ENCODE measurements around the gene CSGALNACT2.

The CSGALNACT2 gene

GRCh38 chr10:43188702-43189101, 50.5 kb downstream of the CSGALNACT2 start:
- ChIA-PET CTCF (interaction anchor here (1.6 kb wide), 2 partner anchors 10 to 13 kb away, joined by 5 to 6 read pairs; no protein-coding TSS in a partner anchor), POLR2A (no interaction called here)
- Histone ChIP-seq H3K36me3 (ENCODE audit: control insufficient read depth in 4 of 4, insufficient read depth in 4 of 4, low read length in 3 of 4) (peaks cover 3 to 29% (median 13%) of the 10 kb centered on the region in 4 experiments), H3K4me1 (ENCODE audit: control extremely low read depth in 1 of 4, control insufficient read depth in 4 of 4, insufficient read depth in 4 of 4, low read length in 3 of 4) (no peaks in the 10 kb centered on the region), H3K9me3 (ENCODE audit: control extremely low read depth in 1 of 5, control insufficient read depth in 4 of 5, insufficient read depth in 2 of 5, low read depth in 1 of 5, low read length in 4 of 5) (peaks cover 0 to 2% (median 0%) of the 10 kb centered on the region in 5 experiments), H3K27me3 (replicated peaks in 2 of 5; ENCODE audit: control insufficient read depth in 4 of 5, insufficient read depth in 5 of 5, low read length in 4 of 5) (no peaks in the 10 kb centered on the region), H3K4me3 (ENCODE audit: control insufficient read depth in 1 of 7, extremely low read depth in 1 of 7, insufficient read depth in 4 of 7, low read depth in 2 of 7, low read length in 6 of 7) (no peak overlapping the region), H3K27ac (ENCODE audit: insufficient read depth in 1 of 2, low read depth in 1 of 2, low read length in 2 of 2, poor library complexity in 1 of 2, severe bottlenecking in 2 of 2) (no peak overlapping the region)
- no peak for DNase-seq
- WGBS (ENCODE audit: insufficient coverage): no CpG with 5 or more reads among the region's 1 CpG

GRCh38 chr10:43190289-43190688, 52.0 kb downstream of the CSGALNACT2 start:
- POLR2A ChIA-PET: no interaction called here
- Histone ChIP-seq H3K4me1 (ENCODE audit: control extremely low read depth in 1 of 4, control insufficient read depth in 4 of 4, insufficient read depth in 4 of 4, low read length in 3 of 4) (no peaks in the 10 kb centered on the region), H3K27me3 (replicated peaks in 2 of 5; ENCODE audit: control insufficient read depth in 4 of 5, insufficient read depth in 5 of 5, low read length in 4 of 5) (no peaks in the 10 kb centered on the region), H3K36me3 (ENCODE audit: control insufficient read depth in 4 of 4, insufficient read depth in 4 of 4, low read length in 3 of 4) (peaks cover 3 to 20% (median 12%) of the 10 kb centered on the region in 4 experiments), H3K9me3 (ENCODE audit: control extremely low read depth in 1 of 5, control insufficient read depth in 4 of 5, insufficient read depth in 2 of 5, low read depth in 1 of 5, low read length in 4 of 5) (peaks cover 0 to 2% (median 0%) of the 10 kb centered on the region in 5 experiments), H3K27ac (ENCODE audit: insufficient read depth in 1 of 2, low read depth in 1 of 2, low read length in 2 of 2, poor library complexity in 1 of 2, severe bottlenecking in 2 of 2) (no peak overlapping the region), H3K4me3 (ENCODE audit: control insufficient read depth in 1 of 7, extremely low read depth in 1 of 7, insufficient read depth in 4 of 7, low read depth in 2 of 7, low read length in 6 of 7) (no peak overlapping the region)
- DNase-seq: no peak
- CTCF ChIA-PET: interaction anchor here (1.6 kb wide), 1 partner anchor 11 kb away, joined by 6 read pairs; no protein-coding TSS in a partner anchor

GRCh38 chr10:43190775-43191174, 52.5 kb downstream of the CSGALNACT2 start:
- Histone ChIP-seq H3K36me3 (ENCODE audit: control insufficient read depth in 4 of 4, insufficient read depth in 4 of 4, low read length in 3 of 4) (peaks cover 3 to 19% (median 12%) of the 10 kb centered on the region in 4 experiments), H3K27ac (ENCODE audit: insufficient read depth in 1 of 2, low read depth in 1 of 2, low read length in 2 of 2, poor library complexity in 1 of 2, severe bottlenecking in 2 of 2) (no peak overlapping the region), H3K4me1 (ENCODE audit: control extremely low read depth in 1 of 4, control insufficient read depth in 4 of 4, insufficient read depth in 4 of 4, low read length in 3 of 4) (no peaks in the 10 kb centered on the region), H3K27me3 (replicated peaks in 2 of 5; ENCODE audit: control insufficient read depth in 4 of 5, insufficient read depth in 5 of 5, low read length in 4 of 5) (no peaks in the 10 kb centered on the region), H3K4me3 (ENCODE audit: control insufficient read depth in 1 of 7, extremely low read depth in 1 of 7, insufficient read depth in 4 of 7, low read depth in 2 of 7, low read length in 6 of 7) (no peak overlapping the region), H3K9me3 (ENCODE audit: control extremely low read depth in 1 of 5, control insufficient read depth in 4 of 5, insufficient read depth in 2 of 5, low read depth in 1 of 5, low read length in 4 of 5) (peaks cover 0 to 2% (median 0%) of the 10 kb centered on the region in 5 experiments)
- no peak for DNase-seq
- WGBS (ENCODE audit: insufficient coverage): 100% methylated on average over 1 of the region's 3 CpGs
- CTCF ChIA-PET: no interaction called here
- POLR2A ChIA-PET: no interaction called here

- no peak overlapping the region for H3K4me3 ChIP-seq (ENCODE audit: control insufficient read depth in 1 of 7, extremely low read depth in 1 of 7, insufficient read depth in 4 of 7, low read depth in 2 of 7, low read length in 6 of 7)
- ChIA-PET CTCF (interaction anchor here (1.0 to 2.8 kb wide), 6 partner anchors 9 to 20 kb away, joined by 3 to 17 read pairs (median 6); no protein-coding TSS in a partner anchor), POLR2A (interaction anchor here (0.6 kb wide), 1 partner anchor 377 kb away, joined by 3 read pairs; no protein-coding TSS in a partner anchor)
- H3K36me3 ChIP-seq (ENCODE audit: control insufficient read depth in 4 of 4, insufficient read depth in 4 of 4, low read length in 3 of 4): peaks cover 0 to 9% (median 4%) of the 10 kb centered on the region in 4 experiments
- WGBS (ENCODE audit: insufficient coverage): 88% methylated on average over 8 of the region's 9 CpGs
- no peaks in the 10 kb centered on the region for H3K27me3 ChIP-seq (replicated peaks in 2 of 5; ENCODE audit: control insufficient read depth in 4 of 5, insufficient read depth in 5 of 5, low read length in 4 of 5)
- no peaks in the 10 kb centered on the region for H3K9me3 ChIP-seq (ENCODE audit: control extremely low read depth in 1 of 5, control insufficient read depth in 4 of 5, insufficient read depth in 2 of 5, low read depth in 1 of 5, low read length in 4 of 5)
- no peak overlapping the region for H3K27ac ChIP-seq (ENCODE audit: insufficient read depth in 1 of 2, low read depth in 1 of 2, low read length in 2 of 2, poor library complexity in 1 of 2, severe bottlenecking in 2 of 2)
- DNase-seq: no peak
- H3K4me1 ChIP-seq (ENCODE audit: control extremely low read depth in 1 of 4, control insufficient read depth in 4 of 4, insufficient read depth in 4 of 4, low read length in 3 of 4): no peaks in the 10 kb centered on the region
These were observed 54.6 kb downstream of the CSGALNACT2 start for GRCh38 chr10:43192884-43193283.

- H3K4me3 ChIP-seq (ENCODE audit: control insufficient read depth in 1 of 7, extremely low read depth in 1 of 7, insufficient read depth in 4 of 7, low read depth in 2 of 7, low read length in 6 of 7): no peak overlapping the region
- ChIA-PET CTCF (interaction anchor here (1.0 to 2.8 kb wide), 9 partner anchors 9 to 42 kb away, joined by 3 to 17 read pairs (median 5); no protein-coding TSS in a partner anchor), POLR2A (interaction anchor here (0.6 kb wide), 1 partner anchor 378 kb away, joined by 3 read pairs; no protein-coding TSS in a partner anchor)
- peaks cover 0 to 11% (median 2%) of the 10 kb centered on the region in 4 experiments for H3K36me3 ChIP-seq (ENCODE audit: control insufficient read depth in 4 of 4, insufficient read depth in 4 of 4, low read length in 3 of 4)
- no peak for DNase-seq
- no peaks in the 10 kb centered on the region for H3K4me1 ChIP-seq (ENCODE audit: control extremely low read depth in 1 of 4, control insufficient read depth in 4 of 4, insufficient read depth in 4 of 4, low read length in 3 of 4)
- WGBS (ENCODE audit: insufficient coverage): 100% methylated on average over 5 of the region's 8 CpGs
- no peak overlapping the region for H3K27ac ChIP-seq (ENCODE audit: insufficient read depth in 1 of 2, low read depth in 1 of 2, low read length in 2 of 2, poor library complexity in 1 of 2, severe bottlenecking in 2 of 2)
- H3K9me3 ChIP-seq (ENCODE audit: control extremely low read depth in 1 of 5, control insufficient read depth in 4 of 5, insufficient read depth in 2 of 5, low read depth in 1 of 5, low read length in 4 of 5): no peaks in the 10 kb centered on the region
- H3K27me3 ChIP-seq (replicated peaks in 2 of 5; ENCODE audit: control insufficient read depth in 4 of 5, insufficient read depth in 5 of 5, low read length in 4 of 5): no peaks in the 10 kb centered on the region
These were observed 55.3 kb downstream of the CSGALNACT2 start for GRCh38 chr10:43193496-43194080.

- no peak overlapping the region for H3K27ac ChIP-seq (ENCODE audit: insufficient read depth in 1 of 2, low read depth in 1 of 2, low read length in 2 of 2, poor library complexity in 1 of 2, severe bottlenecking in 2 of 2)
- H3K4me1 ChIP-seq (ENCODE audit: control extremely low read depth in 1 of 4, control insufficient read depth in 4 of 4, insufficient read depth in 4 of 4, low read length in 3 of 4): no peaks in the 10 kb centered on the region
- H3K36me3 ChIP-seq (ENCODE audit: control insufficient read depth in 4 of 4, insufficient read depth in 4 of 4, low read length in 3 of 4): peaks cover 0 to 16% (median 2%) of the 10 kb centered on the region in 4 experiments
- H3K9me3 ChIP-seq (ENCODE audit: control extremely low read depth in 1 of 5, control insufficient read depth in 4 of 5, insufficient read depth in 2 of 5, low read depth in 1 of 5, low read length in 4 of 5): no peaks in the 10 kb centered on the region
- ChIA-PET POLR2A (no interaction called here), CTCF (interaction anchor here (1.0 to 2.8 kb wide), 7 partner anchors 8 to 73 kb away, joined by 3 to 17 read pairs (median 5); no protein-coding TSS in a partner anchor)
- H3K27me3 ChIP-seq (replicated peaks in 2 of 5; ENCODE audit: control insufficient read depth in 4 of 5, insufficient read depth in 5 of 5, low read length in 4 of 5): no peaks in the 10 kb centered on the region
- 100% methylated on average over 2 of the region's 4 CpGs for WGBS (ENCODE audit: insufficient coverage)
- no peak overlapping the region for H3K4me3 ChIP-seq (ENCODE audit: control insufficient read depth in 1 of 7, extremely low read depth in 1 of 7, insufficient read depth in 4 of 7, low read depth in 2 of 7, low read length in 6 of 7)
- no peak for DNase-seq
These were observed 56.0 kb downstream of the CSGALNACT2 start for GRCh38 chr10:43194266-43194665.

- peaks cover 0 to 22% (median 2%) of the 10 kb centered on the region in 4 experiments for H3K36me3 ChIP-seq (ENCODE audit: control insufficient read depth in 4 of 4, insufficient read depth in 4 of 4, low read length in 3 of 4)
- WGBS (ENCODE audit: insufficient coverage): 97% methylated on average over 8 of the region's 9 CpGs
- no peak for DNase-seq
- ChIA-PET POLR2A (no interaction called here), CTCF (interaction anchor here (0.8 to 2.8 kb wide), 5 partner anchors 8 to 74 kb away, joined by 3 to 17 read pairs (median 3); no protein-coding TSS in a partner anchor)
- H3K27me3 ChIP-seq (replicated peaks in 2 of 5; ENCODE audit: control insufficient read depth in 4 of 5, insufficient read depth in 5 of 5, low read length in 4 of 5): no peaks in the 10 kb centered on the region
- no peak overlapping the region for H3K4me3 ChIP-seq (ENCODE audit: control insufficient read depth in 1 of 7, extremely low read depth in 1 of 7, insufficient read depth in 4 of 7, low read depth in 2 of 7, low read length in 6 of 7)
- no peaks in the 10 kb centered on the region for H3K9me3 ChIP-seq (ENCODE audit: control extremely low read depth in 1 of 5, control insufficient read depth in 4 of 5, insufficient read depth in 2 of 5, low read depth in 1 of 5, low read length in 4 of 5)
- H3K4me1 ChIP-seq (ENCODE audit: control extremely low read depth in 1 of 4, control insufficient read depth in 4 of 4, insufficient read depth in 4 of 4, low read length in 3 of 4): no peaks in the 10 kb centered on the region
- no peak overlapping the region for H3K27ac ChIP-seq (ENCODE audit: insufficient read depth in 1 of 2, low read depth in 1 of 2, low read length in 2 of 2, poor library complexity in 1 of 2, severe bottlenecking in 2 of 2)
These were observed 56.6 kb downstream of the CSGALNACT2 start for GRCh38 chr10:43194859-43195258.

Data from common myeloid progenitor, CD34-positive (primary cell).